Transverse colon (tissue), 4 donors: ENCODE results near the gene MIEF1. TPM values are rescaled to one million over a fixed set of nuclear protein-coding genes. Genes with fewer than 3 reads are reported as not detected.
A peak's percentile ranks its signal among the peaks of the same experiment; 100 is the strongest.

Source experiments
- DNase-seq: peaks from one replicate; pipeline ENCODE4 v3.0.0-alpha.2; 2019
- H3K27ac ChIP-seq, 4 donors: fragments of 200-600 bp; sonication (generic); 2 replicates each; pipeline ENCODE4 v1.5.1; 2016 to 2018; ENCODE audit warnings: inconsistent platforms in 4 of 4
- H3K27me3 ChIP-seq: fragments of 200-600 bp; sonication (generic); 2 replicates; pipeline ENCODE4 v1.5.1; 2017; ENCODE audit warnings: inconsistent platforms
- H3K36me3 ChIP-seq, 4 donors: fragments of 200-600 bp; sonication (generic); 2 replicates each; pipeline ENCODE4 v1.5.1; 2017 to 2019; ENCODE audit warnings: inconsistent platforms in 4 of 4
- H3K4me1 ChIP-seq, 4 donors: fragments of 200-600 bp; sonication (generic); 2 replicates each; pipeline ENCODE4 v1.5.1; 2017 to 2020; ENCODE audit warnings: inconsistent platforms in 4 of 4
- H3K4me3 ChIP-seq, 4 donors: fragments of 200-600 bp; sonication (generic); 1 replicate in 1 of 4; 2 replicates in 3 of 4; pipeline versions ENCODE4 v1.5.1 to v1.6.1; 2017 to 2019; ENCODE audit warnings: inconsistent platforms in 4 of 4
- H3K9me3 ChIP-seq, 2 donors: fragments of 200-600 bp; sonication (generic); 2 replicates each; pipeline ENCODE4 v1.5.1; 2017 to 2019; ENCODE audit warnings: inconsistent platforms in 2 of 2
- EP300 ChIP-seq: sonication (generic); formaldehyde crosslinking; IDR thresholded peaks from one replicate; pipeline ENCODE4 v1.6.1; 2017; ENCODE audit warnings: antibody characterized with exemption, low read depth
- POLR2A ChIP-seq: fragments of 450-650 bp; IDR thresholded peaks from one replicate; pipeline ENCODE4 v1.6.1; 2016; ENCODE audit warnings: antibody characterized with exemption, mild to moderate bottlenecking, moderate library complexity
- POLR2AphosphoS5 ChIP-seq, 3 donors: sonication (generic); formaldehyde crosslinking; IDR thresholded peaks; one replicate each; pipeline ENCODE4 v1.6.1; 2016; ENCODE audit warnings: antibody characterized with exemption in 3 of 3
- WGBS, 2 donors: methylation state at CpG; one replicate each; pipeline ENCODE4 v1.1.5; 2018; ENCODE audit warnings: low coverage in 1 of 2; 5-methylcytosine and 5-hydroxymethylcytosine counted together
- in situ Hi-C, 4 donors: fragments of 200-750 bp; cut with MboI; loops; one replicate each; pipeline versions ENCODE4 v1.15.0 to v1.15.1; 2017; ENCODE audit warnings: low sequenced_read_pairs in 3 of 4, low pct_ligation_motif_present in 1 of 4, low pct_unique_long_range_greater_than_20kb in 1 of 4
- intact Hi-C: fragments of 100-400 bp; cut with DNase I; formaldehyde crosslinking; loops from one replicate; pipeline ENCODE4 v1.15.1; 2023; ENCODE audit warnings: low total_unique reads
- total RNA-seq, 4 donors: library from RNA; depleted of rRNA; stranded (reverse); fragments of >200 nt; gene quantifications; one replicate each; pipeline ENCODE4 v1.1.0, GENCODE V29; 2016
- TF ChIP-seq, protein P1 (sequence below), 5 experiments: fragments of 200-600 bp in 3 of 5; fragments of 450-650 bp in 2 of 5; sonication (generic) in 3 of 5; IDR thresholded peaks; 1 replicate in 2 of 5; 2 replicates in 3 of 5; pipeline ENCODE4 v1.5.1; 2016 to 2017; ENCODE audit warnings: antibody characterized with exemption in 5 of 5, inconsistent platforms in 3 of 5, mild to moderate bottlenecking in 2 of 5, moderate library complexity in 1 of 5

MIEF1 gene
- total RNA-seq, 4 donors from 2014 or later = 11.5 to 31.0 (median 25.6) TPM

DNA sequence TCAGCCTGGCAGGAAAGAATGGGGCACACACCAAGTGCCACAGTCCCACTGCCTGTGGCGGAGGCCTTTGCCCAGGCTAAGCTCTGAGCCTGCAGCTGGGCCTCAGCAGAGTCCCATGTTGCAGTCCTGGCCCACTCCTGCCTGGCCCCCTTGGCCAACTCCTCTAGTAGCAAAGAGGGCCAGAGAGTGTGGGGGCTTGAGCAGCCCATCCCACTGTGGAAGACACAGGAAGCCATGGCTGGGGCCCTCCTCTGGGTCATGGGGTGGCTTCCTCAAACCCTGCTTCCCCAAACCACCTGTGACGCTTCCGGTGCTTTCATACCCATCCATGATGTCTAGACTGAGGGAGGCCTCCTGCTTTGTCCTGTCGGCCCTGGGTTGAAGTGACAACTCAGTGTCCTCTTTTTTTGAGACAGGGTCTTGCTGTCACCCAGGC is 24.7 kb downstream of the MIEF1 start:
- Histone ChIP-seq H3K36me3 (peaks cover 0 to 9% (median 4%) of the 10 kb centered on the region in 4 donors), H3K4me1 (peaks cover 49 to 84% (median 78%) of the 10 kb centered on the region in 4 donors), H3K27me3 (no peaks in the 10 kb centered on the region), H3K9me3 (no peaks in the 10 kb centered on the region), H3K4me3 (no peak overlapping the region), H3K27ac (peak overlapping the region; percentile 81 to 97 (median 88))
- 57 to 81% methylated on average over 1 to 4 of the region's 4 CpGs for WGBS, 2 donors
- TF ChIP-seq POLR2A = no peak
- TF ChIP-seq, protein P1, sequence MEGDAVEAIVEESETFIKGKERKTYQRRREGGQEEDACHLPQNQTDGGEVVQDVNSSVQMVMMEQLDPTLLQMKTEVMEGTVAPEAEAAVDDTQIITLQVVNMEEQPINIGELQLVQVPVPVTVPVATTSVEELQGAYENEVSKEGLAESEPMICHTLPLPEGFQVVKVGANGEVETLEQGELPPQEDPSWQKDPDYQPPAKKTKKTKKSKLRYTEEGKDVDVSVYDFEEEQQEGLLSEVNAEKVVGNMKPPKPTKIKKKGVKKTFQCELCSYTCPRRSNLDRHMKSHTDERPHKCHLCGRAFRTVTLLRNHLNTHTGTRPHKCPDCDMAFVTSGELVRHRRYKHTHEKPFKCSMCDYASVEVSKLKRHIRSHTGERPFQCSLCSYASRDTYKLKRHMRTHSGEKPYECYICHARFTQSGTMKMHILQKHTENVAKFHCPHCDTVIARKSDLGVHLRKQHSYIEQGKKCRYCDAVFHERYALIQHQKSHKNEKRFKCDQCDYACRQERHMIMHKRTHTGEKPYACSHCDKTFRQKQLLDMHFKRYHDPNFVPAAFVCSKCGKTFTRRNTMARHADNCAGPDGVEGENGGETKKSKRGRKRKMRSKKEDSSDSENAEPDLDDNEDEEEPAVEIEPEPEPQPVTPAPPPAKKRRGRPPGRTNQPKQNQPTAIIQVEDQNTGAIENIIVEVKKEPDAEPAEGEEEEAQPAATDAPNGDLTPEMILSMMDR (IDR thresholded peaks at IDR 0.05) = no peak
- no peak for TF ChIP-seq EP300
- TF ChIP-seq POLR2AphosphoS5 (IDR thresholded peaks at IDR 0.05) = no peak
- in situ Hi-C loops (loop anchor here in 3 of 4 donors (25.0 kb wide), 2 partner anchors 364 to 836 kb away; partner anchors contain the start of genes SGSM3 (in 3 of the 3) and CBX7 (in 1 of the 3)), intact Hi-C loops (loop anchor here (10.0 kb wide), 1 partner anchor 352 kb away; no protein-coding TSS in a partner anchor)
- DNase-seq = no peak

GRCh38 chr22:39527481-39527961 is 25.4 kb downstream of the MIEF1 start:
- in situ Hi-C loops = loop anchor here in 3 of 4 donors (25.0 kb wide), 2 partner anchors 365 to 835 kb away; partner anchors contain the start of genes SGSM3 (in 3 of the 3) and CBX7 (in 1 of the 3)
- TF ChIP-seq POLR2AphosphoS5 (IDR thresholded peaks at IDR 0.05) (no peak), POLR2A (peak; percentile 18), EP300 (no peak)
- TF ChIP-seq, protein P1 (IDR thresholded peaks at IDR 0.05) = no peak
- 28% methylated on average over 6 of the region's 6 CpGs; no CpG with 5 or more reads in 1 of the 2 donors for WGBS, 2 donors
- H3K4me1 ChIP-seq = peaks cover 44 to 80% (median 73%) of the 10 kb centered on the region in 4 donors
- DNase-seq = peak; percentile 76
- H3K36me3 ChIP-seq = peaks cover 0 to 3% (median under 1%) of the 10 kb centered on the region in 4 donors
- intact Hi-C loops = loop anchor here (10.0 kb wide), 1 partner anchor 353 kb away; no protein-coding TSS in a partner anchor
- H3K9me3 ChIP-seq = no peaks in the 10 kb centered on the region
- H3K27ac ChIP-seq = peak overlapping the region; percentile 81 to 97 (median 88)
- H3K27me3 ChIP-seq = no peaks in the 10 kb centered on the region
- no peak overlapping the region for H3K4me3 ChIP-seq

DNA sequence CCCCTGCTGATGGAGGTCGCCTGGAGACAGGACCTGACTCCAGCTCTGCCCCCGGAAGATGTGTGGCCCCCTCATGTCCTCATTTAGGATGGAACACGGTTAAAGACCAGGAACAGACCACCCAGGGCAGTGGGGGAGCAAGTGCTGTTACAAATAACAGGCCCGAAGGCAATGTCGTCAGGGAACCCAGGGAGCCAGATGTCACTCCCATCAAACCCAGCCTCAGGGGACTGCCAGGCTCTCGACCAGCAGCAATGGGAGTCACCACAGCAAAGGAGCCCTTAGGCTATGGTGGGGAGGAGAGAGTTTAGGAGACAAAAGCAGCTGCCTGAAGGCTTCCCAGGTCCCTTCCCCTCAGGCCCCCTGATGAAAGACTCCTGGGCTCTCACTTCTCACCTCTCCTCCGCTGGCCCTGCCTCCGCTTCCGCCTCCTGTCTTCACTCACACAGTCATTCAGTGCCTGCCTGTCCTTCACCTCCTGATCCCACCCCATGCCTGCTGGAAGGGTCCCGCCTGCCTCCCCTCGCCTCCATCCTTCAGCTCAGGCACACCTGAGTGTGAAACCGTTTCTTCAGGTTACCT is 26.1 kb downstream of the MIEF1 start:
- no peaks in the 10 kb centered on the region for H3K9me3 ChIP-seq
- DNase-seq = peak; percentile 41
- WGBS, 2 donors = 38% methylated on average over 12 of the region's 12 CpGs; no CpG with 5 or more reads in 1 of the 2 donors
- TF ChIP-seq EP300 (no peak), POLR2AphosphoS5 (IDR thresholded peaks at IDR 0.05) (no peak), POLR2A (no peak)
- TF ChIP-seq, protein P1 (IDR thresholded peaks at IDR 0.05) = no peak
- peaks cover 0 to 3% (median 0%) of the 10 kb centered on the region in 4 donors for H3K36me3 ChIP-seq
- H3K27me3 ChIP-seq = no peaks in the 10 kb centered on the region
- in situ Hi-C loops (loop anchor here in 3 of 4 donors (25.0 kb wide), 2 partner anchors 366 to 834 kb away; partner anchors contain the start of genes SGSM3 (in 3 of the 3) and CBX7 (in 1 of the 3)), intact Hi-C loops (loop anchor here (10.0 kb wide), 1 partner anchor 353 kb away; no protein-coding TSS in a partner anchor)
- H3K27ac ChIP-seq = peak overlapping the region; percentile 81 to 97 (median 88)
- H3K4me1 ChIP-seq = peaks cover 43 to 73% (median 67%) of the 10 kb centered on the region in 4 donors
- peak overlapping the region in 1 of 4 donors; percentile 29 for H3K4me3 ChIP-seq
